ENCODE data around the gene RARA.
A peak's percentile ranks its signal among the peaks of the same experiment; 100 is the strongest.

The RARA gene

DNA sequence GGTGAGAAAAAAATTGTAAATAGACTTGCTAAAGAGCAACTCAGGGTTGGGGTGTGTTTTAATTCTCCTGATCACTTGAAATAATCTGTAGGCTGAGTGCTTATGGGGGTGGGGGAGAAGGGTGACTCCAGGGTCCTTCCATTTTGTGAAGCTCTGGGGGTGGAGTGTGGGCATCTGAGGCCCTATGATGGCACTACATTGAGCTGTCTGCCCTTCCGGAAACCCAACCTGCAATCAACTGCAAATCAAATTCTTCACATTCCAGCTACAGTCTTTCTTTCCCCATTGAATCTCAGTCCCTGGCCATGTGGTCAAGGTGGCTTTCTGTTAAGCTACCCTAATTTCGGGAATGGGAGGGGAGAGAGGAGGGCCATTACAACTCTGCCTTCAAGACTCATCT is 27.3 kb upstream of the RARA start:
- H3K9me3 ChIP-seq (ENCODE audit: control insufficient read depth in 5 of 5, low read length in 5 of 5): no peaks in the 10 kb centered on the region
- no peak overlapping the region for H3K4me3 ChIP-seq (ENCODE audit: low read depth in 1 of 5, low read length in 5 of 5)
- no peak overlapping the region for H3K27ac ChIP-seq (ENCODE audit: low read depth, low read length)
- H3K27me3 ChIP-seq (ENCODE audit: control insufficient read depth in 5 of 5, insufficient read depth in 4 of 5, low read length in 5 of 5): no peaks in the 10 kb centered on the region
- no peak overlapping the region for H3K9ac ChIP-seq (ENCODE audit: low read length in 5 of 5)
- H3K36me3 ChIP-seq (ENCODE audit: control insufficient read depth in 5 of 5, insufficient read depth in 5 of 5, low read length in 5 of 5): peaks cover 0 to 54% (median 49%) of the 10 kb centered on the region in 5 donors
- H3K4me1 ChIP-seq (ENCODE audit: control insufficient read depth in 5 of 5, insufficient read depth in 5 of 5, low read length in 5 of 5): peaks cover 7 to 21% (median 17%) of the 10 kb centered on the region in 5 donors

DNA sequence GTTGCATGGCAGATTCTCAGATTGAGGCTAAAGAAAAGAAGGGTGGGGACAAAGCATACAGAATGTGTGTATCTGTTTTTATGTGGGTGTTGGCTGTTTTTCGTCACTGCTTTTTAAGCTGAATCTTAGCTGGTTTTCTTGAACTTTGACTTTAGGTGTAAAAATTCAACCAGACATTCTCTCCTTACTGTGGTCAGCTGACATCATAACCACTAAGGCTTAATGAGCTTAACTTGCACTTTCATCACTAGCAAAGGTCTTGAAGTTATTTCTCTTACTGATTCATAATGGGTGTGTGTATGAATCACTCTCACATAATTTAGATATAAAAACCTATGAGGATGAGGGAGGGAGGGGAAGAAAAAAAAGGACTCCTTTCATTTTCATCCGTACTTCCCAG is 25.3 kb upstream of the RARA start:
- Histone ChIP-seq H3K36me3 (ENCODE audit: control insufficient read depth in 5 of 5, insufficient read depth in 5 of 5, low read length in 5 of 5) (peaks cover 0 to 38% (median 33%) of the 10 kb centered on the region in 5 donors), H3K27me3 (ENCODE audit: control insufficient read depth in 5 of 5, insufficient read depth in 4 of 5, low read length in 5 of 5) (no peaks in the 10 kb centered on the region), H3K4me3 (ENCODE audit: low read depth in 1 of 5, low read length in 5 of 5) (no peak overlapping the region), H3K9me3 (ENCODE audit: control insufficient read depth in 5 of 5, low read length in 5 of 5) (no peaks in the 10 kb centered on the region), H3K27ac (ENCODE audit: low read depth, low read length) (peak overlapping the region; percentile 71), H3K9ac (ENCODE audit: low read length in 5 of 5) (peak overlapping the region in 1 of 5 donors; percentile 24), H3K4me1 (ENCODE audit: control insufficient read depth in 5 of 5, insufficient read depth in 5 of 5, low read length in 5 of 5) (peaks cover 7 to 32% (median 22%) of the 10 kb centered on the region in 5 donors)

DNA sequence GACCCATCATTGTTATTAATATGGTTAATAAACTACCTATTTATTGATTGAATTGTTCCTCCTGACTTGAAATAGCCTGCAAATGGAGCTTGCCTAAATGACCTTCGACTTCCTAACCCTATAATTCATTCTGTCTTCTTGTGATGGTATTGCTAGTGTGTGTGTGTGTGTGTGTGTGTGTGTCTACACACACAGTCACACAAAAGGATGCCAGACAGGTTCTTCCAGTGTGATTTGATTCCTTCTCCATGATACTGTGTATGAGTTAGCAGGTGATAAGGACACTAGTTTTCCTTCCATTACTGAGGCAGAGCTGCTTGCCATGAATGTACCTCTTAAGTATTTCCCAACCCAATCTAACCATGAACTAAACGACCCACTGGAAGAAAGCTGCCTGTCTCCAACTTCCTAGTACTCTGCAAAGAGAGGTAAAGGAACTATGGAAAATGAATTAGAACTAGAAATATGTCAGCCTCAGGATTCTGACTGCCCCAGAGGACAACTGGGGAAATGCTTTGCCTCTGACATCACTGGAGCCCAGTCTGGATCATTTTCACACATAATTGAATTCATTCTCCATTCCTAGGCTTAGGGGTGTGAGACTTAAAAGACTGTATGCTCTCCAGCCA is 24.8 kb upstream of the RARA start:
- H3K27ac ChIP-seq (ENCODE audit: low read depth, low read length): peak overlapping the region; percentile 71
- H3K36me3 ChIP-seq (ENCODE audit: control insufficient read depth in 5 of 5, insufficient read depth in 5 of 5, low read length in 5 of 5): peaks cover 0 to 32% (median 27%) of the 10 kb centered on the region in 5 donors
- peaks cover 7 to 34% (median 18%) of the 10 kb centered on the region in 5 donors for H3K4me1 ChIP-seq (ENCODE audit: control insufficient read depth in 5 of 5, insufficient read depth in 5 of 5, low read length in 5 of 5)
- H3K4me3 ChIP-seq (ENCODE audit: low read depth in 1 of 5, low read length in 5 of 5): peak overlapping the region in 1 of 5 donors; percentile 4
- H3K9ac ChIP-seq (ENCODE audit: low read length in 5 of 5): no peak overlapping the region
- H3K9me3 ChIP-seq (ENCODE audit: control insufficient read depth in 5 of 5, low read length in 5 of 5): no peaks in the 10 kb centered on the region
- H3K27me3 ChIP-seq (ENCODE audit: control insufficient read depth in 5 of 5, insufficient read depth in 4 of 5, low read length in 5 of 5): no peaks in the 10 kb centered on the region

DNA sequence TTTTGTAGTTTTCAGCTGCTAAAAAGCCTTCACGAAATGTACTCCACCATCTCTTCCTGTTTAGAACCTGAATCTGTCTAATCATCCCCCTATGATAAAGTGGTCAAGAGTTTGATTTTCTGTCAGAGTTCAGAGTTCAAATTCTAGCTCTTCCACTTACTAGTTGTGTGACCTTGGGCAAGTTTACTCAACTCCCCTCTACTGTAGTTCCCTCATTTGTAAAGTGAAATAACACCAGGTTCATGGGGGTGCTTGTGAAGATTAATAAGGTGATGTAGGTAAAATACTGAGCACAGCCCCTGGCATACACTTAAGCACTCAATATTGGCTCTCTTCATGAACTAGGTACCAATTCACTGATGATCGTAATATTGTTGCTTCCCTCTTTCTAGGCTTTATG is 22.5 kb upstream of the RARA start:
- Histone ChIP-seq H3K27me3 (ENCODE audit: control insufficient read depth in 5 of 5, insufficient read depth in 4 of 5, low read length in 5 of 5) (no peaks in the 10 kb centered on the region), H3K27ac (ENCODE audit: low read depth, low read length) (no peak overlapping the region), H3K9ac (ENCODE audit: low read length in 5 of 5) (no peak overlapping the region), H3K4me3 (ENCODE audit: low read depth in 1 of 5, low read length in 5 of 5) (no peak overlapping the region), H3K9me3 (ENCODE audit: control insufficient read depth in 5 of 5, low read length in 5 of 5) (no peaks in the 10 kb centered on the region), H3K36me3 (ENCODE audit: control insufficient read depth in 5 of 5, insufficient read depth in 5 of 5, low read length in 5 of 5) (peaks cover 0 to 11% (median 6%) of the 10 kb centered on the region in 5 donors), H3K4me1 (ENCODE audit: control insufficient read depth in 5 of 5, insufficient read depth in 5 of 5, low read length in 5 of 5) (peaks cover 7 to 34% (median 22%) of the 10 kb centered on the region in 5 donors)

DNA sequence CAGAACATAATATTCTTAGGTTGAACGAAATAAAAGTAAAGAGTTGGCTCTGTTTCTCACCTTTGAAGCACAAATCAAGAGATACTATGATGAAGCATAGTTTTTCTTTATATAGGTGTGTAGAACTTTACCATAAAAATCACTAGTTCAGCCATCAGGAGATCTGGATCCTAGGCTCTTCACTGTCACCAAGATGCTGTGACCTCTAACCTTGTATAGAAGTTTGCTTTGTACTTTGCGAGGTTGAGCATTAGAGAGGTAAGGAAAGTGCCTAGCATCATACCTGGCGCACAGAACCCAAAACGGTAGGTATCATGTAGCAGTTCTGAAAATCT is 21.9 kb upstream of the RARA start:
- Histone ChIP-seq H3K4me1 (ENCODE audit: control insufficient read depth in 5 of 5, insufficient read depth in 5 of 5, low read length in 5 of 5) (peaks cover 7 to 34% (median 22%) of the 10 kb centered on the region in 5 donors), H3K9me3 (ENCODE audit: control insufficient read depth in 5 of 5, low read length in 5 of 5) (no peaks in the 10 kb centered on the region), H3K27ac (ENCODE audit: low read depth, low read length) (no peak overlapping the region), H3K36me3 (ENCODE audit: control insufficient read depth in 5 of 5, insufficient read depth in 5 of 5, low read length in 5 of 5) (peaks cover 0 to 4% (median 1%) of the 10 kb centered on the region in 5 donors), H3K27me3 (ENCODE audit: control insufficient read depth in 5 of 5, insufficient read depth in 4 of 5, low read length in 5 of 5) (no peaks in the 10 kb centered on the region), H3K9ac (ENCODE audit: low read length in 5 of 5) (no peak overlapping the region), H3K4me3 (ENCODE audit: low read depth in 1 of 5, low read length in 5 of 5) (peak overlapping the region in 3 of 5 donors; percentile 36 to 80 (median 55))

DNA sequence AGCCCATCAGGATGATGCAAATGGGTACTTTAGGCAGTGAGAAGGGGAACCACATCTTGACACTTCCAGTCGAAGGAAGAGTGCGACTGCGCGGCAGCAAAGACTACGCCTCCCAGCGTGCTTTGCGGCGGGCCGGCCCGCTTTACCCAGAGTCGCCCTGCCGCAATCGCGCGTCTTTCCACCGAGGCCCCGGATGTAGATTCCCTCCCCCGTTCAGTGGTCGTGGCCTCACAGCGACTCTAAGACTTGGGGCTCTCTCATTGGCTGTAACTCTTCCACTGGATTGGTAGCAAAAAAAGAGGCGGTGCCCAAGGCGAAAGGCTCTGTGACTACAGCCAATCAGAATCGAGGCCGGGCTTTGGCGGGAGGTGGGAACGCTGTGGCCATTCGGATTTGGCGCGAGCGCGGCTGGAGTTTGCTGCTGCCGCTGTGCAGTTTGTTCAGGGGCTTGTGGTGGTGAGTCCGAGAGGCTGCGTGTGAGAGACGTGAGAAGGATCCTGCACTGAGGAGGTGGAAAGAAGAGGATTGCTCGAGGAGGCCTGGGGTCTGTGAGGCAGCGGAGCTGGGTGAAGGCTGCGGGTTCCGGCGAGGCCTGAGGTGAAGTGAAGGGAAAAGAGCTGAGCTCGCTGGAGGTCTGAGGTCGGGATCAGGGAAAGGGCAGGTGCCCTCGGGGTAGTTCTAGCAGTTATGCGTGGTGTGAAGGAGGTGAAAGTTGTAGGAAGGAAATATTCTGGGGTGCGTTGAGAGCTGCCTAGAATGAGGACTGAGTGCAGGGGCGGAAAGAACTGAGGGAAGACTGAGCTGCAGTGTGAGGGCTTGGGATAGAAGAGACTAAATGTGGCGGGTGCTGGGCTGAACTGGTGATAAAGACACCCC is 21.2 kb upstream of the RARA start, which contains the start of gene CDC6:
Gene CDC6 (plus strand): TSS at position 386 of the 876 bp plus-strand sequence. CDS start 1,542 bp downstream, outside the sequence.
- H3K27ac ChIP-seq (ENCODE audit: low read depth, low read length): no peak within 1 kb of the TSS
- peaks cover 0 to 3% (median 0%) of the 10 kb centered on the region in 5 donors for H3K36me3 ChIP-seq (ENCODE audit: control insufficient read depth in 5 of 5, insufficient read depth in 5 of 5, low read length in 5 of 5)
- no peaks in the 10 kb centered on the region for H3K27me3 ChIP-seq (ENCODE audit: control insufficient read depth in 5 of 5, insufficient read depth in 4 of 5, low read length in 5 of 5)
- peaks cover 7 to 34% (median 22%) of the 10 kb centered on the region in 5 donors for H3K4me1 ChIP-seq (ENCODE audit: control insufficient read depth in 5 of 5, insufficient read depth in 5 of 5, low read length in 5 of 5)
- H3K9ac ChIP-seq (ENCODE audit: low read length in 5 of 5): peak within 1 kb of the TSS; percentile 3 to 77 (median 76)
- no peaks in the 10 kb centered on the region for H3K9me3 ChIP-seq (ENCODE audit: control insufficient read depth in 5 of 5, low read length in 5 of 5)
- peak within 1 kb of the TSS; percentile 73 to 87 (median 78) for H3K4me3 ChIP-seq (ENCODE audit: low read depth in 1 of 5, low read length in 5 of 5)

DNA sequence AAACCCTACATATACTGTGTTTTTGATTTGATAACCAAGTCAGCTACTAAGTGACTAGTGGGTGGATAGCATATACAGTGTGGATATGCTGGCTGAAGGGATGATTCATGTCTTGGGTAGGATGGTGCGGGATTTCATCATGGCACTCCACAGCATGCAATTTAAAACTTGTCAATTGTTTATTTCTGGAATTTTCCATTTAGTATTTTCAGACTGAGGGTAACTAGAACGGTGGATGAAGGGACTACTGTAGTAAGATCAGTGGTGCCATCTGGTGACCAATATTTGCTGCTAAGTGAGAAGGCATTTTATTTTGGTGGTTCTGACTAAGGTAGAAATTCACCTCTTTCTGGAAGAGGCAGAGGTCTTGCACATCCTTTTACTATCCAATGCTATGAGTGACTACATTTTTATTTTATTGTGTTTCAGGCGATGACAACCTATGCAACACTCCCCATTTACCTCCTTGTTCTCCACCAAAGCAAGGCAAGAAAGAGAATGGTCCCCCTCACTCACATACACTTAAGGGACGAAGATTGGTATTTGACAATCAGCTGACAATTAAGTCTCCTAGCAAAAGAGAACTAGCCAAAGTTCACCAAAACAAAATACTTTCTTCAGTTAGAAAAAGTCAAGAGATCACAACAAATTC is 18.2 kb upstream of the RARA start:
- no peak overlapping the region for H3K4me3 ChIP-seq (ENCODE audit: low read depth in 1 of 5, low read length in 5 of 5)
- H3K27me3 ChIP-seq (ENCODE audit: control insufficient read depth in 5 of 5, insufficient read depth in 4 of 5, low read length in 5 of 5): no peaks in the 10 kb centered on the region
- peaks cover 0 to 30% (median 29%) of the 10 kb centered on the region in 5 donors for H3K4me1 ChIP-seq (ENCODE audit: control insufficient read depth in 5 of 5, insufficient read depth in 5 of 5, low read length in 5 of 5)
- no peak overlapping the region for H3K27ac ChIP-seq (ENCODE audit: low read depth, low read length)
- H3K9ac ChIP-seq (ENCODE audit: low read length in 5 of 5): no peak overlapping the region
- H3K9me3 ChIP-seq (ENCODE audit: control insufficient read depth in 5 of 5, low read length in 5 of 5): no peaks in the 10 kb centered on the region
- no peaks in the 10 kb centered on the region for H3K36me3 ChIP-seq (ENCODE audit: control insufficient read depth in 5 of 5, insufficient read depth in 5 of 5, low read length in 5 of 5)

DNA sequence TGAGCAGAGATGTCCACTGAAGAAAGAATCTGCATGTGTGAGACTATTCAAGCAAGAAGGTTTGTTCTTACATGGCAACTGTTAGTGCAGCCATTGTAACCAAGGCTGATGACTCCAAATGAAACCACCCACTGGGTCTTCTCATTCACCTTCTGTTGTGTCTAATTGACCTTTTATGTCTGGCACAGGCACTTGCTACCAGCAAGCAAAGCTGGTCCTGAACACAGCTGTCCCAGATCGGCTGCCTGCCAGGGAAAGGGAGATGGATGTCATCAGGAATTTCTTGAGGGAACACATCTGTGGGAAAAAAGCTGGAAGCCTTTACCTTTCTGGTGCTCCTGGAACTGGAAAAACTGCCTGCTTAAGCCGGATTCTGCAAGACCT is 17.7 kb upstream of the RARA start:
- Histone ChIP-seq H3K27ac (ENCODE audit: low read depth, low read length) (no peak overlapping the region), H3K9me3 (ENCODE audit: control insufficient read depth in 5 of 5, low read length in 5 of 5) (no peaks in the 10 kb centered on the region), H3K4me1 (ENCODE audit: control insufficient read depth in 5 of 5, insufficient read depth in 5 of 5, low read length in 5 of 5) (peaks cover 2 to 35% (median 32%) of the 10 kb centered on the region in 5 donors), H3K9ac (ENCODE audit: low read length in 5 of 5) (no peak overlapping the region), H3K4me3 (ENCODE audit: low read depth in 1 of 5, low read length in 5 of 5) (no peak overlapping the region), H3K27me3 (ENCODE audit: control insufficient read depth in 5 of 5, insufficient read depth in 4 of 5, low read length in 5 of 5) (no peaks in the 10 kb centered on the region), H3K36me3 (ENCODE audit: control insufficient read depth in 5 of 5, insufficient read depth in 5 of 5, low read length in 5 of 5) (no peaks in the 10 kb centered on the region)

DNA sequence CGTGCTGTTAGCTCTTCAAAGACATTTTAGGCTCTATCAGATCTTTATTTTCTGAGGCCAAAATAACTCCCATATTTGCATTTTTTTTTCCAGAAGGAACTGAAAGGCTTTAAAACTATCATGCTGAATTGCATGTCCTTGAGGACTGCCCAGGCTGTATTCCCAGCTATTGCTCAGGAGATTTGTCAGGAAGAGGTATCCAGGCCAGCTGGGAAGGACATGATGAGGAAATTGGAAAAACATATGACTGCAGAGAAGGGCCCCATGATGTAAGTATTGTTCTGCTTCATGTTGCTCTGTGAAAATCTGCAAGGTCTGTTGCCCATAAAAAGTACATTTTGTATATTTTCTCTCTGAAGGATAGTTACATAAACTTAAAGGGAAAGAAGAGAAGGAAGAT is 15.6 kb upstream of the RARA start:
- Histone ChIP-seq H3K27ac (ENCODE audit: low read depth, low read length) (peak overlapping the region; percentile 64), H3K4me3 (ENCODE audit: low read depth in 1 of 5, low read length in 5 of 5) (no peak overlapping the region)

More for the DNA sequence above, 15.6 kb upstream of the RARA start:
- Histone ChIP-seq H3K36me3 (ENCODE audit: control insufficient read depth in 5 of 5, insufficient read depth in 5 of 5, low read length in 5 of 5) (no peaks in the 10 kb centered on the region), H3K9ac (ENCODE audit: low read length in 5 of 5) (peak overlapping the region in 3 of 5 donors; percentile 8 to 48 (median 11)), H3K27me3 (ENCODE audit: control insufficient read depth in 5 of 5, insufficient read depth in 4 of 5, low read length in 5 of 5) (no peaks in the 10 kb centered on the region), H3K4me1 (ENCODE audit: control insufficient read depth in 5 of 5, insufficient read depth in 5 of 5, low read length in 5 of 5) (peaks cover 2 to 34% (median 30%) of the 10 kb centered on the region in 5 donors), H3K9me3 (ENCODE audit: control insufficient read depth in 5 of 5, low read length in 5 of 5) (no peaks in the 10 kb centered on the region)
